GM19099 (cell line): ENCODE measurements around the gene WNT3A.
A peak's percentile ranks its signal among the peaks of the same experiment; 100 is the strongest.

Experiments
- POLR2A ChIP-seq: IDR thresholded peaks from 3 replicates; pipeline ENCODE4 v1.6.1; 2011; ENCODE audit warnings: low read depth; ENCODE audit not compliant: insufficient read length; ENCODE audit errors: extremely low read depth

WNT3A gene

GRCh38 chr1:228079601-228080263, 72.9 kb downstream of the WNT3A start:
- no peak for TF ChIP-seq POLR2A

GRCh38 chr1:228081144-228081543, 74.3 kb downstream of the WNT3A start:
- TF ChIP-seq POLR2A: no peak

GRCh38 chr1:228081578-228082213, 74.9 kb downstream of the WNT3A start:
- no peak for TF ChIP-seq POLR2A

- peak; percentile 93 for TF ChIP-seq POLR2A
These were observed 75.6 kb downstream of the WNT3A start, which contains the start of gene ARF1 for GRCh38 chr1:228082214-228082917. ARF1 (plus strand) TSS chr1:228082708; CDS start chr1:228097115, 14,407 bp downstream.

- TF ChIP-seq POLR2A: peak; percentile 45
These were observed 76.4 kb downstream of the WNT3A start for GRCh38 chr1:228082918-228083870.

GRCh38 chr1:228083871-228084278, 77.1 kb downstream of the WNT3A start:
- no peak for TF ChIP-seq POLR2A

GRCh38 chr1:228084325-228084724, 77.5 kb downstream of the WNT3A start:
- no peak for TF ChIP-seq POLR2A

GRCh38 chr1:228084797-228085196, 78.0 kb downstream of the WNT3A start:
- TF ChIP-seq POLR2A: no peak

- no peak for TF ChIP-seq POLR2A
These were observed 78.6 kb downstream of the WNT3A start for GRCh38 chr1:228085287-228085951.

GRCh38 chr1:228087771-228088251, 81.0 kb downstream of the WNT3A start:
- no peak for TF ChIP-seq POLR2A

- no peak for TF ChIP-seq POLR2A
These were observed 82.0 kb downstream of the WNT3A start for GRCh38 chr1:228088586-228089498.

- TF ChIP-seq POLR2A: no peak
These were observed 83.0 kb downstream of the WNT3A start for GRCh38 chr1:228089519-228090380.

- no peak for TF ChIP-seq POLR2A
These were observed 83.8 kb downstream of the WNT3A start for GRCh38 chr1:228090613-228091081.

GRCh38 chr1:228091084-228091483, 84.3 kb downstream of the WNT3A start:
- no peak for TF ChIP-seq POLR2A
